Choroid plexus epithelial cell (primary cell): ENCODE results near the gene CDKL4.

Experiments used
- DNase-seq: peaks from one replicate; pipeline ENCODE4 v3.0.0-alpha.2; 2010; ENCODE audit warnings: low read depth
- H3K4me3 ChIP-seq: 2 replicates; pipeline ENCODE4 v1.5.1; 2011; ENCODE audit warnings: low read depth, mild to moderate bottlenecking, control low read depth, low read length, moderate library complexity
- TF ChIP-seq, protein P1 (sequence below): conservative IDR thresholded peaks from 2 replicates; pipeline ENCODE4 v1.5.1; 2011; ENCODE audit warnings: low read depth, mild to moderate bottlenecking, control low read depth, inconsistent platforms, low read length, moderate library complexity

CDKL4 gene

DNA sequence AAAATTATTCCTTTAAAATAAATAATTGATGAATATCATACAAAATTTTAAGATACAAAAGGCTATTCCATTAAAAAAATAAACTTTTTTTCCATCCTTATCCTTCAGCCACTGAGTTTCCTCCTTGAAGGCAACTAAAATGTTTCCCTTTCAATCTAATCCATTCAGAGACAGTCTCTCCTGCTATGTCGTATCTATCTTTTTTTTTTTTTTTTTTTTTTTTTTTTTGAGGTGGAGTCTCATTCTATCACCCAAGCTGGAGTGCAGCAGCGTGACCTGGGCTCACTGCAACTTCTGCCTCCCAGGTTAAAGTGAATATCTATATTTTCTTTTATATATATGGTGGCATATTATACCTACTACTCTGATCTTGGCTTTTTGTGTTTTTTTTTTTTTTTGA, 91.3 kb downstream of the CDKL4 start:
- H3K4me3 ChIP-seq, result no peak overlapping the region
- DNase-seq, result no peak
- TF ChIP-seq, protein P1, sequence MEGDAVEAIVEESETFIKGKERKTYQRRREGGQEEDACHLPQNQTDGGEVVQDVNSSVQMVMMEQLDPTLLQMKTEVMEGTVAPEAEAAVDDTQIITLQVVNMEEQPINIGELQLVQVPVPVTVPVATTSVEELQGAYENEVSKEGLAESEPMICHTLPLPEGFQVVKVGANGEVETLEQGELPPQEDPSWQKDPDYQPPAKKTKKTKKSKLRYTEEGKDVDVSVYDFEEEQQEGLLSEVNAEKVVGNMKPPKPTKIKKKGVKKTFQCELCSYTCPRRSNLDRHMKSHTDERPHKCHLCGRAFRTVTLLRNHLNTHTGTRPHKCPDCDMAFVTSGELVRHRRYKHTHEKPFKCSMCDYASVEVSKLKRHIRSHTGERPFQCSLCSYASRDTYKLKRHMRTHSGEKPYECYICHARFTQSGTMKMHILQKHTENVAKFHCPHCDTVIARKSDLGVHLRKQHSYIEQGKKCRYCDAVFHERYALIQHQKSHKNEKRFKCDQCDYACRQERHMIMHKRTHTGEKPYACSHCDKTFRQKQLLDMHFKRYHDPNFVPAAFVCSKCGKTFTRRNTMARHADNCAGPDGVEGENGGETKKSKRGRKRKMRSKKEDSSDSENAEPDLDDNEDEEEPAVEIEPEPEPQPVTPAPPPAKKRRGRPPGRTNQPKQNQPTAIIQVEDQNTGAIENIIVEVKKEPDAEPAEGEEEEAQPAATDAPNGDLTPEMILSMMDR, result no peak

DNA sequence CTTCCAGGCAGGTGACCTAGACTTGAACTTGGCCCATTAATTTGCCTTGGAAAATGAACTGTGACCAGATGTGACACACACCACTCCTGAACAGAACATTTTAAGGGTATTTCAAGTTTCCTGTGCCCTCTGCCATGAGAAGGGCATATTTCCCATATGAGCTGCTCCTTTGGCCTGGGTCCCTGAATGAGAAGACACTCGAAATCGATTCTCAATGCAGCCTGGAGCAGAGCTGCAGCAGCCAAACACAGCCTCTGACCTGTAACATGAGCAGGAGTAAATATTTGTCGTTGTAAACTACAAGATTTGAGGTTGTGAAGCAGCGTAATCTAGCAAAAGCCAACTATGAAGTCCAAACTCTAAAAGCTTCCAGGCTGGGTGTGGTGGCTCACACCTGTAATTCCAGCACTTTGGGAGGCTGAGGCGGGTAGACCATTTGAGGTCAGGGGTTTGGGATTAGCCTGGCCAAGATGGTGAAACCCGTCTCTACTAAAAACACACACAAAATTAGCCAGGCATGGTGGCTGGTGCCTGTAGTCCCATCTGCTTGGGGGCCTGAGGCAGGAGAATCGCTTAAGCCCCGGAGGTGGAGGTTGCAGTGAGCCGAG, 92.8 kb downstream of the CDKL4 start:
- TF ChIP-seq, protein P1, result no peak
- DNase-seq, result no peak
- no peak overlapping the region for H3K4me3 ChIP-seq

DNA sequence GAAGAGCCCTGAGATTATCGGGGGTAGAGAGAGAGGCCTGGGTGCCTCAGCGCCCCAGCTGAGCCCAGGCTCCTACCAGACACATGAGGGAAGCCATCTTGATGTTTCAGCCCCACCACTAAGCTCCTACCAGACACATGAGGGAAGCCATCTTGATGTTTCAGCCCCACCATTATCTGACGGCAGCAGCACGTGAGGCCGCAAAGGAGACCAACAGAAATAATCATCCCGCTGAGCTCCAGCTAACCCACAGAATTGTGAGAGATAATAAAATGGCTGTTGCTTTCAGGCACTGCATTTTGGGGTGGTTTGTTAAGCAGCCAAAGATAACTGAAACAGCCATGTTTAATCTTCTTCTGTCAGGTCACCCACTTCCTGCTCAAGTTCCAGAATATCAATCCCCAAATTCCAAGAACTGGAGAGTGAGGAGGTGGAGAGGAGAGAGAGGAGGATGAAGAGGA, 93.6 kb downstream of the CDKL4 start:
- TF ChIP-seq, protein P1, result no peak
- no peak for DNase-seq

DNA sequence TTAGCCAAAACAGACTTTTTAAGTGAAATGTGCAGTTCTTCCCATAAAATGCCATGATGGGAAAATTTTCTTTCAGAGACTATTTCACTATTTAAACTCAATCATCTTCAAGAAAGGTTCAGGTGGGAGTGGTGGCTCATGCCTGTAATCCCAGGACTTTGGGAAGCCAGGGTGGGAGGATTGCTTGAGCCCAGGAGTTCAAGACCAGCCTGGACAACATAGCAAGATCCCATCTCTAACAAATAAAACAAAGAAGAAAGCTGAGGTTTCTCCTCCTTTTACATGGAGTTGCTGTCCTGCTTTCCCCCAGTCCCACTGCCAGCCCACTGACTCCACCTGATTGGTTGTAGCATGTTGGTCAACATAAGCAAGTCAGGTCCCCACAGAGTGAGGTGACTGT, 97.1 kb downstream of the CDKL4 start:
- TF ChIP-seq, protein P1, result no peak
- no peak overlapping the region for H3K4me3 ChIP-seq
- no peak for DNase-seq

More for the DNA sequence above, 93.6 kb downstream of the CDKL4 start:
- no peak overlapping the region for H3K4me3 ChIP-seq

GRCh38 chr2:39145906-39146421, 97.8 kb downstream of the CDKL4 start:
- TF ChIP-seq, protein P1, result no peak
- H3K4me3 ChIP-seq, result no peak overlapping the region
- no peak for DNase-seq

DNA sequence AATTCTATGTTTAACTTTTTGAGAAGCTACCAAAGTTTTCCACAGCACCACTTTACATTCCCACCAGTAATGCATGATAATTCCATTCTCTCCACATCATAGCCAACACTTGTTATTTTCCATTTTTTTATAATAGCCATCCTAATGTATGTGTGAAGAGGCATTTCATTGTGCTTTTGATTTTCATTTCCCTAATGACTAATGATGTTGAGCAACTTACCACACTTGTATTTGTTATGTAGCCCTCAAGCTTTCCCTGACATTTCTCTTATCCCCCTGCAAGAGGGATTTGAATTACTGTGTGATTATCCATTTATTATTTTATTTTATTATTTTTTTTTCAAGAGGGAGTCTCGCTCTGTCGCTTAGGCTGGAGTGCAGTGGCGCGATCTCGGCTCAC, 99.4 kb downstream of the CDKL4 start:
- no peak overlapping the region for H3K4me3 ChIP-seq
- no peak for DNase-seq
- TF ChIP-seq, protein P1, result no peak
